Stimulated activated memory B cell treated with anti-CD40 and anti-IgM and Interleukin-4, amounts not matched to agents 10 μg/mL and 1 μg/mL and 100 μg/mL, for 72 hours (primary cell): Measurements from ENCODE around the gene SHROOM1.
A peak's percentile ranks its signal among the peaks of the same experiment; 100 is the strongest.

ENCODE experiments used
- ATAC-seq: fragments of 150-1000 bp; cut with Tn5 transposase; 2 replicates; pipeline ENCODE4 v1.10.0; 2021
- H3K27ac Mint-ChIP-seq: one replicate; pipeline ENCODE4 v1.8.0; 2022; ENCODE audit warnings: mild to moderate bottlenecking, mixed read lengths
- H3K27me3 Mint-ChIP-seq: one replicate; pipeline ENCODE4 v1.8.0; 2022; ENCODE audit warnings: mixed read lengths
- H3K36me3 Mint-ChIP-seq: one replicate; pipeline ENCODE4 v1.8.0; 2022; ENCODE audit warnings: mixed read lengths
- H3K4me1 Mint-ChIP-seq: one replicate; pipeline ENCODE4 v1.8.0; 2022; ENCODE audit warnings: mixed read lengths
- H3K4me3 Mint-ChIP-seq: one replicate; pipeline ENCODE4 v1.8.0; 2022; ENCODE audit warnings: mild to moderate bottlenecking, moderate library complexity, mixed read lengths
- H3K9me3 Mint-ChIP-seq: one replicate; pipeline ENCODE4 v1.8.0; 2022; ENCODE audit warnings: mixed read lengths

The SHROOM1 gene

DNA sequence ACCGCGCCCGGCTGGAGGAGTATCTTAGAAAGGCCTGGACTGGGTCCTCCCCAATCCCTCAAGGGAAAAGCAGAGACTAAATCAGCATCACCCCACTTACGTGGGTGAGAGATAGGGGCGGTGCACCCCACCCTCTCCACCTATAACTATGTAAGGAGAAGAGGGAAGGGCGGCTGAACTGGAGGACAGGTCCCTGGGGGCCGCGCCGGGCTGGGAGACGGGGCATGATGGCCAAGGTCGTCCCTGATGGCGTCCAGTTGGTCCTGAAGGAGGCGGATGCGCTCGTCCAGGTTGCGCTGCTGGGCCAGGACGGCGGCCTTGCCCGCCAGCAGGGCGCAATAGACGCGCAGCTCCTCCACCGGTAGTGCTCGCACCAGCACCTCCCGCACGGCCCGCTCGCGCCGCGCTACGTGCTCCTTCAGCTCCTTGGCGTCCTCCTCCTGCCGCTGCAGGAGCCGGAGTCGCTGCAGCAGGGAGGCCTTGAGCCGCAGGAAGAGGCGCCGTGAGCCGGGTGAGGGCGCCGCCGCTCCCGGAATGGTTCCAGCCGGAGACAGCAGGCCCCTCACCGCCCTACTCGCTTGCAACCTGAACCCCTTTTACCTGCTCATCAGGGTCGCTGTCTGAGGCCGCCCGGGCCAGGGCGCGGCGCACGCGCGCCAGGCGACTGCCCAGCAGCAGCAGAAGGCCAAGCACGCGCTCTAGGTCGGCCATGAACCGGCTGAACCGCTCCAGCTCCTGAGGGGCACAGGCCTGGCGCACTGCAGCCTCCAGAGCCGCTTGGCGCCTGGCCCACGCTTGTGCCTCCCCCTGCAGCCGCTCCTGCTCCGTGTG, 7.6 kb downstream of the SHROOM1 start:
- peak overlapping the region; percentile 63 for H3K4me3 Mint-ChIP-seq
- H3K27ac Mint-ChIP-seq: no peak overlapping the region

DNA sequence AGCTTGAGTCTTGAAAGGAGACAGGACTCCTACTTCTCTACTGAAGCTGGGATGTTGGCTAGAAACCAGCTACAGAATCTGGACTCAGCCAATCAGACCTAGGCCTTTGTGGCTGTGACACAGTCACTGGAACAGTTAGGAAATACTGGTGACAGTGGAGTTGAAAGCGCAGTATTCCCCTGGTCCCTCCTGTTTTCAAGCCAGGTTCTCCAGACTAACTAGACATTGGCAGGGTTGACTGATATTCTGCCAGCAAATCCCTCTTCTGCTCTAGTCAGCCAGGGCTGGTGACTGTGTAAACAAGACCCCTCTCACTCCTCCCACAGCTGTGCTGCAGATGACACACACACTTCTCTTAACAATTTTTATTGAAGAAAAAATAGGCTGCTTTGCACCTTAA, 8.7 kb downstream of the SHROOM1 start:
- no peak for ATAC-seq
- Mint-ChIP-seq H3K36me3 (no peaks in the 10 kb centered on the region), H3K4me3 (no peak overlapping the region), H3K27ac (no peak overlapping the region), H3K27me3 (peaks cover 66% of the 10 kb centered on the region), H3K4me1 (peaks cover 29% of the 10 kb centered on the region), H3K9me3 (no peaks in the 10 kb centered on the region)

More for the DNA sequence above, 7.6 kb downstream of the SHROOM1 start:
- no peaks in the 10 kb centered on the region for H3K36me3 Mint-ChIP-seq
- peaks cover 76% of the 10 kb centered on the region for H3K27me3 Mint-ChIP-seq
- H3K9me3 Mint-ChIP-seq: no peaks in the 10 kb centered on the region
- no peak for ATAC-seq
- peaks cover 29% of the 10 kb centered on the region for H3K4me1 Mint-ChIP-seq

DNA sequence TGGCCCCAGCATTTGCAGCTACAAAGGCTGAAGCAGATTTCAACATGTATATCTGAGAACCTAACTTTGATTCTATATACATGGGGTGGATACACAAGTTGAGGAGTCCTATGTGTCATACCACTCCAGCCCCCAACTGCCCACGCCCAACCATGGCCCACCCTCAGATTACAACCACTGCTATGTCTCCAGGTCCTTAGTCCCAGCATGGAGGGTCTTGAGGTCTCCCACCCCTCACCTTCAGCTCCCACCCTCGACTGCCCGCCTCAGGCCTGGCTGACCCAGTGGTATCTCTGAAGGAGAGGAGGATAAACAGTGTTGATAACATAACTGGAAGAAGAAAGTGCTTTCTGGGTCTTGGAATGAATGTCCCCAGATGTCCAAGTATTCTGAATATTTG, 9.1 kb downstream of the SHROOM1 start:
- Mint-ChIP-seq H3K27me3 (peaks cover 61% of the 10 kb centered on the region), H3K9me3 (no peaks in the 10 kb centered on the region), H3K4me3 (no peak overlapping the region), H3K27ac (no peak overlapping the region), H3K4me1 (peaks cover 29% of the 10 kb centered on the region), H3K36me3 (no peaks in the 10 kb centered on the region)
- ATAC-seq: no peak

DNA sequence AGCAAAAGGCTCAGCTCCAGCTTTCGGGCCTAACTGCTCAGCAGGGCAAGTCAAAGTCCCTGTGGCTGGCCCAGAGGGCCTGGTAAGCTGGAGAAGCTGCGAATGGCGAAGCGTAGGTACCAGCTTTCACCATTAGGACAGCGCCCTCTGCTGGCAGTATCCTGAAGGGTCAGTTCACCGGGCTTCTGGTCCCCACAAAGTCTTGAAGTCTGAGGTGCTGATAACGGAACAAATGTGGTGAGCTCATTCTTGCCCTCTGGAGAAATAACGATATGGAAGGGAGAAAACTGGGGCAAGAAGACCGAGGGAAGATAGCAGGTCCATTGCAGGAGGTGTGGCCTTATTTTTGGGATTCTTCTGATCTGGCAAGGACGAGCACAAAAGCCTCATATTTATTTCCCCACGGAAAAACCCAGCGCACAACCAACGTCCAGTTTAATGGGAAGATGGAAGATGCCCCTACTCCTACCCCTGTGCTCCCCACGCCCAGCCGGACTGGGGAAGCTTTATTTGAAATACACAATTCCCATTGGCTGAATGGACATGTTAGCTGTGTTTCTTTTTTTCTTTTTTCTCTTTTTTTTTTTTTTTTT, 10.2 kb downstream of the SHROOM1 start:
- no peak overlapping the region for H3K27ac Mint-ChIP-seq
- no peak overlapping the region for H3K4me3 Mint-ChIP-seq
- no peaks in the 10 kb centered on the region for H3K36me3 Mint-ChIP-seq
- peak; percentile 88 for ATAC-seq
- H3K4me1 Mint-ChIP-seq: peaks cover 29% of the 10 kb centered on the region
- H3K9me3 Mint-ChIP-seq: no peaks in the 10 kb centered on the region
- H3K27me3 Mint-ChIP-seq: peaks cover 53% of the 10 kb centered on the region

DNA sequence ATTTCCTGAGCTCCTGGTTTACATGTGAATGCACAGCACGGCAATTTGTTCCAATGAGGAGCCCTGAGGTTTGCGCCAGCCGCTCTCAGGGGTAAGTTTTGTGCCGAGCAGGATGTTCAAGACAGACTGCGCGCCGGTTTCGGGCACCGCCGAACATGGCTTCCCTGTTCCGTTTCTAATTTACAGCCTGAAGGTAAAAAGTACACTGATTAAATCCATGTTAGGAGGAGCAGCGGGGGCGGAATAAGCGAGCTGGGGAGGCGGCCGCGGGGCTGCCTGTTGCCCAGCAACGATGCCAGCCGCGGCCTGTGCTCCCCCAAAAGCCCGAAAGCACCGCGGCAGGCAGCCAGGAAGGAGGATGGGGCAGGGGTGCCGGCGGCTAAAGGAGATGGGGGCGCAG, 11.0 kb downstream of the SHROOM1 start:
- ATAC-seq: no peak
- Mint-ChIP-seq H3K27ac (peak overlapping the region; percentile 57), H3K9me3 (no peaks in the 10 kb centered on the region), H3K4me1 (peaks cover 29% of the 10 kb centered on the region), H3K27me3 (peaks cover 45% of the 10 kb centered on the region), H3K4me3 (peak overlapping the region; percentile 60), H3K36me3 (no peaks in the 10 kb centered on the region)

DNA sequence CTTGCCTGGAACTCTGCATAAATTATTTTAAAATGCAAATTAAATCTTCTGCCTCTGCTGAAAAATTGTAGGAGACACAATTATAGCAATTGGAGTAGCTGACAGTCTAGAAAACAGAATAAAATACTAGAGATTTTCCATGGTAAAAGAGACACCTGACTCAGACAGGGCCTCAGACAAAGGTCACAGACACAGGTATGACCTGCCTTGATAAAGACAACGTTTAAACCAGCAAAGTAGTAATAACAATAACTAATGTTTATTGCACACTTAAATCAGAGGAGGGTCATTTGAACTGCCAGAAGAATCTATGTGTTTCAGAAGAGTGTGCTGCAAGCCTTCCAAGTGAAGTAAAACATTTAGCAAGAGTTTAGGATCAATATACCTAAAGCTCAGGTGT, 13.4 kb downstream of the SHROOM1 start:
- Mint-ChIP-seq H3K27ac (no peak overlapping the region), H3K4me1 (peaks cover 28% of the 10 kb centered on the region), H3K4me3 (no peak overlapping the region), H3K9me3 (no peaks in the 10 kb centered on the region), H3K36me3 (no peaks in the 10 kb centered on the region), H3K27me3 (peaks cover 35% of the 10 kb centered on the region)
- no peak for ATAC-seq

DNA sequence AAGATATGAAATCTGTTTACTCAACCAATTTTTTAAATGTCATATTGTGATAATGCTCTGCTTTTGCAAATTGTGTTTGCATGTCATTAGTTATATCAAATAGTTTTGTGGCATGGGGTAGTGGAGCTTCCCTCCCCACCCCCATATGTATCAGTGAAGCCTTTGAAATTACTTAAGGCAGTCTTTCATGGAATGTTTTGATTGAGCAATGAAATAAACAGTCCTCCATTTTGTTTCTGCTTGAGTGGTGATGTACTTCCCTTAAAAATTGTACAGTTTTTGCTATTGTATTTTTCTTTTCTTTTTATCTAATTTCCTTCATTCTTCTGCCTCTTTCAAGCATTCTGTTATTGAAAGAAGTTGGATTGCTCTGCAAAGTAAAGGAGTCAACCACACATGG, 13.9 kb downstream of the SHROOM1 start:
- no peak for ATAC-seq
- no peaks in the 10 kb centered on the region for H3K9me3 Mint-ChIP-seq
- H3K27me3 Mint-ChIP-seq: peaks cover 34% of the 10 kb centered on the region
- no peak overlapping the region for H3K4me3 Mint-ChIP-seq
- peaks cover 29% of the 10 kb centered on the region for H3K4me1 Mint-ChIP-seq
- H3K27ac Mint-ChIP-seq: no peak overlapping the region
- H3K36me3 Mint-ChIP-seq: no peaks in the 10 kb centered on the region

DNA sequence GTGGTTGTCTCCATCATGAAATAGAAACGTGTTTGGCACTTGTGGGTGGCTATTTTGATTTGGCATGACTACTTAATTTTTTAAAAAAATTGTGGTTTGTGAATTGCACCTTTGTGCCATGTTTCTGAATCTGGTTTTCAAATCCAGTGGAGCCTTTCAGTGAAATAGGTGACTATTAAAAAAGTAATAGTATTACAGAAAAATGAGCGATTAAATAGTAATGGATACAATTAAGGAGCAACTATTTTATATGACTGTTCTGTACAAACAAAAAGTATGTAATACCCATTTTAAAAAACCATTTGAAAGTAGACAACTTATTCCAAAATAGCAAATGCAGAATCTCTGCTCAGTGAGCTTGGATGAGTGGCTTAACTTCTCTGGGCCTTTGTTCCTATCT, 14.4 kb downstream of the SHROOM1 start:
- peaks cover 29% of the 10 kb centered on the region for H3K4me1 Mint-ChIP-seq
- no peak for ATAC-seq
- no peak overlapping the region for H3K4me3 Mint-ChIP-seq
- H3K9me3 Mint-ChIP-seq: no peaks in the 10 kb centered on the region
- peaks cover 38% of the 10 kb centered on the region for H3K27me3 Mint-ChIP-seq
- H3K27ac Mint-ChIP-seq: no peak overlapping the region
- H3K36me3 Mint-ChIP-seq: no peaks in the 10 kb centered on the region

DNA sequence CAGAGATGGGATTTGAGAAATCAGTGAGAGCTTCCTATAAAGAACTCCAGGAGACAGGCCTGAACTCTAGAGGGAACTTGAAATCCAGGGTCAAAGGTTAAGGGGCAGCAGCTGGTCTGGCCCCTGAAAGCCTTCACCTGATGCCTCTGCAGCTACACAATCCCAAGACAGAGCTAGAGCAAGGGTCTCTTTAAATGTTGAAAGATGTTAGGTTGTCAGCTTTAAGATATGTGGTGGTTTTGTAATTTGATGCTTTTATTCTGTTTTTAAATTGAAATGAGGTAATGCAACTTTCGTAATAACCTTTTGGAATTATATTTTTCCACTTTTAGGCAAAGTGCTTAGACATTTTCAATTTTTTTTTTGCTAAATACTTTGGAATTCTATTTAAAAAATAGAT, 15.0 kb downstream of the SHROOM1 start:
- Mint-ChIP-seq H3K9me3 (no peaks in the 10 kb centered on the region), H3K27me3 (peaks cover 42% of the 10 kb centered on the region), H3K4me1 (peaks cover 27% of the 10 kb centered on the region), H3K27ac (no peak overlapping the region), H3K4me3 (no peak overlapping the region), H3K36me3 (no peaks in the 10 kb centered on the region)
- ATAC-seq: no peak

DNA sequence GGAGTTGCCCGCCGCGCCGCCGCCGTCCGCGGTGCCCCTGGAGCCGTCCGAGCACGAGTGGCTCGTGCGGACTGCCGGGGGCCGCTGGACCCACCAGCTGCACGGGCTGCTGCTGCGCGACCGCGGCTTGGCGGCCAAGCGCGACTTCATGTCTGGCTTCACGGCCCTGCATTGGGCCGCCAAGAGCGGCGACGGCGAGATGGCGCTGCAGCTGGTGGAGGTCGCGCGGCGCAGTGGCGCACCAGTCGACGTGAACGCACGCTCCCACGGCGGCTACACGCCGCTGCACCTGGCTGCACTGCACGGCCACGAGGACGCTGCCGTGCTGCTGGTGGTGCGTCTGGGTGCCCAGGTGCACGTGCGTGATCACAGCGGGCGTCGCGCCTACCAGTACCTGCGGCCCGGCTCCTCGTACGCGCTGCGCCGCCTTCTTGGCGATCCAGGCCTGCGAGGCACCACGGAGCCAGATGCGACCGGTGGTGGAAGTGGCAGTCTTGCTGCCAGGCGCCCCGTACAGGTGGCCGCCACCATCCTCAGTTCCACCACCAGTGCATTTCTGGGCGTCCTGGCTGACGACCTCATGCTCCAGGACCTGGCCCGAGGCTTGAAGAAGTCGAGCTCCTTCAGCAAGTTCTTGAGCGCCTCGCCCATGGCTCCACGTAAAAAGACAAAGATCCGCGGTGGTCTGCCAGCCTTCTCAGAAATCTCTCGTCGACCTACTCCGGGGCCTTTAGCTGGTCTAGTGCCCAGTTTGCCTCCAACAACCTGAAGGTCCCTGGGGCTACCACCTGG, 15.7 kb downstream of the SHROOM1 start:
- peaks cover 42% of the 10 kb centered on the region for H3K27me3 Mint-ChIP-seq
- no peak overlapping the region for H3K4me3 Mint-ChIP-seq
- no peaks in the 10 kb centered on the region for H3K9me3 Mint-ChIP-seq
- H3K36me3 Mint-ChIP-seq: no peaks in the 10 kb centered on the region
- no peak overlapping the region for H3K27ac Mint-ChIP-seq
- H3K4me1 Mint-ChIP-seq: peaks cover 19% of the 10 kb centered on the region
- no peak for ATAC-seq

DNA sequence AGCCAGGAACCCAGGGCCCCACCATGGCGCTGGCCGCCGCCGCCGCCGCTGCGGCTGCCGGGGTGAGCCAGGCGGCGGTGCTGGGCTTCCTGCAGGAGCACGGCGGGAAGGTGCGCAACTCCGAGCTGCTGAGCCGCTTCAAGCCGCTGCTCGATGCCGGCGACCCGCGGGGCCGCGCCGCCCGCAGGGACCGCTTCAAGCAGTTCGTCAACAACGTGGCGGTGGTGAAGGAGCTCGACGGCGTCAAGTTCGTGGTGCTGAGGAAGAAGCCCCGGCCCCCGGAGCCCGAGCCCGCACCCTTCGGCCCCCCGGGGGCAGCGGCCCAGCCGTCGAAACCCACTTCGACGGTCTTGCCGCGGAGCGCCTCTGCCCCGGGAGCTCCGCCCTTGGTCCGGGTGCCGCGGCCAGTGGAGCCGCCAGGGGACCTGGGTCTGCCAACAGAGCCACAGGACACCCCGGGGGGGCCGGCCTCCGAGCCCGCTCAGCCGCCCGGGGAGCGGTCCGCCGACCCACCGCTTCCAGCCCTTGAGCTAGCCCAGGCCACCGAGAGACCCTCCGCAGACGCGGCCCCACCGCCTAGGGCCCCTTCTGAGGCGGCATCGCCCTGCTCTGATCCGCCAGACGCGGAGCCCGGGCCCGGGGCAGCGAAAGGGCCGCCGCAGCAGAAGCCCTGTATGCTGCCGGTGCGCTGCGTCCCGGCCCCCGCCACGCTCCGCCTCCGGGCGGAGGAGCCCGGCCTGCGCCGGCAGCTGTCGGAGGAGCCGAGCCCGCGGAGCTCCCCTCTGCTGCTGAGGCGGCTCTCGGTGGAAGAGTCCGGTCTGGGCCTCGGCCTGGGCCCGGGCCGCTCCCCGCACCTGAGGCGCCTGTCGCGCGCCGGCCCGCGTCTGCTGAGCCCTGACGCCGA, 16.6 kb downstream of the SHROOM1 start:
- H3K27ac Mint-ChIP-seq: no peak overlapping the region
- no peaks in the 10 kb centered on the region for H3K36me3 Mint-ChIP-seq
- peaks cover 42% of the 10 kb centered on the region for H3K27me3 Mint-ChIP-seq
- no peaks in the 10 kb centered on the region for H3K9me3 Mint-ChIP-seq
- H3K4me1 Mint-ChIP-seq: peaks cover 12% of the 10 kb centered on the region
- ATAC-seq: peak; percentile 24
- no peak overlapping the region for H3K4me3 Mint-ChIP-seq

DNA sequence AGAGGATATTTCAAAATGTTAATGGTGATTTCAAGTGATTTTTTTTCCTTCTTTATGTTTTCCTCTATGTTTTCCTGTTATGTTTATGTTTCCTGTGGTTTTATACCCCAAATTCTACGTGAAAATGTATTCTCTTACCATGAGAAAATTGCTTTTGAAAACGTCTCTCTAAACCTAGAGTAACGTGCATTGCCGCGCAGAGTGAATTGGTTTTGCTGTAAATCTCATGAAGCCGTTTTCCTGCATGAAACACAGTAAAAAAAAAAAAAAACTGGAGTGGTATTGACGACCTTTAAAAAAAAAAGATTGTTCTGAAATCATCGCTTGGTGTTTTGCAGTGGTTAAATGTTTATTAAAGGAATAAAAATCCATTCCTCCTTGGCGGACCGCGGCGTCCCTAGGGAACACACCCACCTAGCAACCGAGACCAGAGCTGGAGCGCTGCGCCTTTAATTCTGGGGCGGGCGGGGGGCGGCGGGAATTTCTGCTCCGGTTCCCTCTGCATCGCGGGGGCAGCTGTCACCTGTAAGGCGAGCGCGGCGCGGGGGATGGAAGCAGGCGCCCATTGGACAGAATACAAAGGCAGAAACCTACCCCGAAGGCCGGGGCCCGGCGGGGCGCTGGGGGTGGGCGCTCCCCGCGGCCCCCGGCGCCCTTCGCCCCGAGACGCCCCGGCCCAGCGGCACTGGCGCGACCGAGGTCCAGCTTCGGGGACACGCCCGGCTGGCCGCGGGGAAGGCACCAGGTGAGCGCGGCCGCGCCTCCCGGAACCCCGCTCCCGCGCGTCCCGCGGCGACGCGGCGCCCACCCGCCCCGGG, 17.5 kb downstream of the SHROOM1 start, which contains the start of gene SOWAHA:
Gene SOWAHA (plus strand): TSS at position 522 of the 818 bp plus-strand sequence. CDS start 320 bp downstream, outside the sequence.
- peaks cover 12% of the 10 kb centered on the region for H3K4me1 Mint-ChIP-seq
- H3K27ac Mint-ChIP-seq: no peak within 1 kb of the TSS
- ATAC-seq: no peak
- H3K9me3 Mint-ChIP-seq: no peaks in the 10 kb centered on the region
- peak within 1 kb of the TSS; percentile 48 for H3K4me3 Mint-ChIP-seq
- H3K27me3 Mint-ChIP-seq: peaks cover 40% of the 10 kb centered on the region
- H3K36me3 Mint-ChIP-seq: no peaks in the 10 kb centered on the region

DNA sequence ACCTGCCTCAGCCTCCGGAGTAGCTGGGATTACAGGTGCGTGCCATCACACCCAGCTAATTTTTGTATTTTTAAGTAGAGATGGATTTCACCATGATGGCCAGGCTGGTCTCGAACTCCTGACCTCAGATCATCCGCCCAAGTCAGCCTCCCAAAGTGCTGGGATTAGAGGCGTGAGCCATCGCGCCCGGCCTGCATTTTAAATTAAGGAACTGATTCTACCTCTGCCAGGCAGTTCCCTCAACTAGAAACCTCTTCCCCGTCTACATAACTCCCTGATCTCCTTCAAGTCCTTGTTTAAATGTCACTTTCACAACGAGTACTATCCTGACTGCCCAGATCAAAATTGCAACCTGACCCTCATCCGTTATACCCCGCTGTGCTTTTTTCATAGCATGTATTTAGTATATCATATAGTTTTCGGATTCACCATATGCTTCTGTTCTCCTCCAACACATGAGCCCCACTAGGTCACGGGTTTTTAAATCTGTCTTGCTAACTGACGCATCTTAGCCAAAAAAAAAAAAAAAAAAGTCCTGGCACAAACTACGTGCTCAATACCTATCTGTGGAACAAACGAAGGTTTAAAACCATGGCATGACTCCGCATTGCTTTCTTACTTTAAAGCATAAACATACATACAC, 18.2 kb downstream of the SHROOM1 start:
- Mint-ChIP-seq H3K4me3 (peak overlapping the region; percentile 48), H3K27me3 (peaks cover 40% of the 10 kb centered on the region), H3K4me1 (peaks cover 12% of the 10 kb centered on the region), H3K36me3 (no peaks in the 10 kb centered on the region), H3K9me3 (no peaks in the 10 kb centered on the region), H3K27ac (no peak overlapping the region)
- ATAC-seq: no peak

DNA sequence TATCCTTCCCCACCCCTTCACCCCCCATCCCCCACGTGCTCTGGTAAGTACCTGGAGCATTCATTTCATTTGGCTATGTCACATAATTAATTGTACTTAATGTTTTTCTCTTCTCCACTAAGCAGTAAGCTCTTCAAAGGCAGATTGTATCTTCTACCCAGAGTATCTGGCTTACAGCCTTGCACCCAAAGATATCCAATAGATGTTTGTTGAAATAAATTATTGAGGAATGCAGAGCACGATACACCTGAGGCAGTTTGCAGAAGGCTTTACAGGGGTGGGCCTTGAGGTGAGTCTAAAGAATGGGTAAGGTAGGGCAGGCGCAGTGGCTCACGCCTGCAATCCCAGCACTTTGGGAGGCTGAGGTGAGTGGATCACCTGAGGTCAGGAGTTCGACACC, 19.8 kb downstream of the SHROOM1 start:
- H3K9me3 Mint-ChIP-seq: no peaks in the 10 kb centered on the region
- H3K27me3 Mint-ChIP-seq: peaks cover 40% of the 10 kb centered on the region
- H3K27ac Mint-ChIP-seq: no peak overlapping the region
- H3K4me3 Mint-ChIP-seq: no peak overlapping the region
- no peak for ATAC-seq
- peaks cover 12% of the 10 kb centered on the region for H3K4me1 Mint-ChIP-seq
- H3K36me3 Mint-ChIP-seq: no peaks in the 10 kb centered on the region
